Duodenal mucosa (tissue), 2 donors: ENCODE data around the gene CABLES2.
A peak's percentile ranks its signal among the peaks of the same experiment; 100 is the strongest.
"Not testable (repeated sequence)": the region's sequence is repeated elsewhere in the genome, so short reads cannot be mapped to it uniquely, and the experiment has no call there.

Experiments
- H3K27ac ChIP-seq: one replicate; pipeline ENCODE4 v1.7.0; 2013; ENCODE audit warnings: low read depth, low read length
- H3K27me3 ChIP-seq, 2 donors: one replicate each; pipeline ENCODE4 v1.7.0; 2013; ENCODE audit warnings: low read length in 2 of 2, control low read depth in 1 of 2; ENCODE audit not compliant: insufficient read depth in 2 of 2, control insufficient read depth in 1 of 2
- H3K36me3 ChIP-seq, 2 donors: one replicate each; pipeline ENCODE4 v1.7.0; 2013; ENCODE audit warnings: low read length in 2 of 2, control low read depth in 1 of 2; ENCODE audit not compliant: insufficient read depth in 2 of 2, control insufficient read depth in 1 of 2
- H3K4me1 ChIP-seq, 2 donors: one replicate each; pipeline ENCODE4 v1.7.0; 2013; ENCODE audit warnings: low read length in 2 of 2, control low read depth in 1 of 2; ENCODE audit not compliant: insufficient read depth in 2 of 2, control insufficient read depth in 1 of 2
- H3K4me3 ChIP-seq, 2 donors: one replicate each; pipeline ENCODE4 v1.7.0; 2013; ENCODE audit warnings: low read length in 2 of 2, low read depth in 1 of 2
- H3K9ac ChIP-seq, 2 donors: one replicate each; pipeline ENCODE4 v1.7.0; 2013; ENCODE audit warnings: low read length in 2 of 2, low read depth in 1 of 2
- H3K9me3 ChIP-seq, 2 donors: one replicate each; pipeline ENCODE4 v1.7.0; 2013; ENCODE audit warnings: low read length in 2 of 2, control low read depth in 1 of 2; ENCODE audit not compliant: control insufficient read depth in 1 of 2

CABLES2 gene

GRCh38 chr20:62426059-62426348 is 18.9 kb upstream of the CABLES2 start:
- H3K27ac ChIP-seq, H3K36me3 ChIP-seq, H3K27me3 ChIP-seq, H3K9me3 ChIP-seq, H3K4me3 ChIP-seq, H3K9ac ChIP-seq: not testable (repeated sequence)
- peaks cover 10 to 40% of the 10 kb centered on the region in 2 donors for H3K4me1 ChIP-seq

- Histone ChIP-seq H3K4me3 (no peak overlapping the region), H3K9me3 (no peaks in the 10 kb centered on the region), H3K4me1 (peaks cover 7 to 34% of the 10 kb centered on the region in 2 donors), H3K9ac (no peak overlapping the region), H3K27ac (no peak overlapping the region), H3K27me3 (peaks cover 0 to 5% of the 10 kb centered on the region in 2 donors), H3K36me3 (no peaks in the 10 kb centered on the region)
These were observed 18.4 kb upstream of the CABLES2 start for GRCh38 chr20:62425281-62426058.

- peaks cover 7 to 27% of the 10 kb centered on the region in 2 donors for H3K4me1 ChIP-seq
- H3K36me3 ChIP-seq = no peaks in the 10 kb centered on the region
- H3K4me3 ChIP-seq = no peak overlapping the region
- no peaks in the 10 kb centered on the region for H3K9me3 ChIP-seq
- no peak overlapping the region for H3K9ac ChIP-seq
- H3K27me3 ChIP-seq = peaks cover 0 to 4% of the 10 kb centered on the region in 2 donors
- no peak overlapping the region for H3K27ac ChIP-seq
These were observed 17.4 kb upstream of the CABLES2 start for GRCh38 chr20:62424249-62425107.

DNA sequence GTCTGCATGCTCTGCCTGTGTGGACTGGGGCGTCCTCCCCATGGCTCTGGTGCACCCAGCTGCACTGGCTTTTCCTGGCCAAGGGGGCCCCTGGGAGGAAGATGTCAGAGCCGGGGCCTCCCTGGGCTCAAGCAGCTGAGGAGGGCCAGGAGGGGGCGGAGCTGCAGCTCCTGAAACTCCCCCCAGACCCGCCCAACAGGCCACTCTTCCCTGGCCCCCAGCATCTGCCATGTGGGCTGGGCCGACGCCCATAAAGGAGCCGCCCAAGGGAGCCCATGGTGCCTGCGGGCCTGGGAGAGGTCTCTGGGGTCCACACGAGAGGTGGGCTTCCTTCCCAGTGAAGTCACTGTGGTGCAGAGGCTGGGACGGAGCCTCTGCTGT is 16.2 kb upstream of the CABLES2 start:
- Histone ChIP-seq H3K36me3 (no peaks in the 10 kb centered on the region), H3K9ac (no peak overlapping the region), H3K4me3 (no peak overlapping the region), H3K9me3 (no peaks in the 10 kb centered on the region), H3K4me1 (peaks cover 7 to 15% of the 10 kb centered on the region in 2 donors), H3K27ac (no peak overlapping the region), H3K27me3 (no peaks in the 10 kb centered on the region)

DNA sequence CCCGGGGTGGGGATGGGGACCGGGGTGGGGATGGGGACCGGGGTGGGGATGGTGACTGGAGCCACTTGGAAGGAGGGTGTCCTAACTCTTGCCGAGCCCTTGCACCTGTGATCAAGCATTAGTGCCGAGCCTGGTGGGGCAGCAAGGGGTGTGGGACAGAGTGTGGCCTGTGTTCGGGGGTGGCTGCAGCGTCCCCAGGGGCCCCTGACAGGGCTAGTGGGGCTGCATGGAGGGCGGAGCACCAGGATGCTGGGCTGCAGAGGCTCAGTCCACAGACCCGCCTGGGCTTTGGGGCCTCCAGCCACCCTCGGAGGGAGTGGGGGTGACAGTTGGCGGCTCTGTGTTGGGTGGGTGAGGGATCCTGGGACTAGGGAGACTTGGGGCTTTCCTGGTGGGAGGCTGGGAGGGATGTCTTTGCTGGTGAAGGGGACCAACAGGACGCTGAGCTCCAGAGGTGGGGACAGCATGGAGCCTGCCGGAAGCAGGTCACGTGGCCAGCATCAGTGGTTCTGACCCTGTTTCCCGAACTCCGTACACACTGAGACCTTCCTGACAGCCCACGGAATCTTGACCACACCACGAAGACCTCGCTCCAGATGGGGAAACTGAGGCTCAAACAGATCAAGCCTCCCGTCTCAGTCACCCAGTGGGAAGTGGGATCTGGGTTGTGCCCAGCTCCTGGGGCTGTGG is 15.7 kb upstream of the CABLES2 start:
- Histone ChIP-seq H3K9me3 (no peaks in the 10 kb centered on the region), H3K4me3 (no peak overlapping the region), H3K9ac (no peak overlapping the region), H3K27ac (no peak overlapping the region), H3K27me3 (no peaks in the 10 kb centered on the region), H3K4me1 (peaks cover 7 to 10% of the 10 kb centered on the region in 2 donors), H3K36me3 (no peaks in the 10 kb centered on the region)

DNA sequence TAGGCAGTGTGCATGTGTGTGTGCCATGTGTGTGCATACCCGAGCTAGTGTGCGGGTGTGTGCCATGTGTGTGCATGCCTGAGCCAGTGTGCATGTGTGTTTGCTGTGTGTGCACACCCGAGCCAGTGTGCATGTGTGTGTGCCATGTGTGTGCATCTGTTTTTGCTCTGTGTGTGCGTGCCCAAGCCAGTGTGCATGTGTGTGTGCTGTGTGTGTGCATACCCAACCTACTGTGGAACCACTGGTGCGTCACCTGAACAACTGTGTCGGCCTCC is 14.6 kb upstream of the CABLES2 start:
- H3K27me3 ChIP-seq = no peaks in the 10 kb centered on the region
- no peaks in the 10 kb centered on the region for H3K36me3 ChIP-seq
- no peak overlapping the region for H3K4me3 ChIP-seq
- no peaks in the 10 kb centered on the region for H3K9me3 ChIP-seq
- peaks cover 0 to 5% of the 10 kb centered on the region in 2 donors for H3K4me1 ChIP-seq
- H3K9ac ChIP-seq = peak overlapping the region in 1 of 2 donors; percentile 6
- no peak overlapping the region for H3K27ac ChIP-seq

GRCh38 chr20:62420846-62421715 is 14.0 kb upstream of the CABLES2 start:
- no peaks in the 10 kb centered on the region for H3K9me3 ChIP-seq

DNA sequence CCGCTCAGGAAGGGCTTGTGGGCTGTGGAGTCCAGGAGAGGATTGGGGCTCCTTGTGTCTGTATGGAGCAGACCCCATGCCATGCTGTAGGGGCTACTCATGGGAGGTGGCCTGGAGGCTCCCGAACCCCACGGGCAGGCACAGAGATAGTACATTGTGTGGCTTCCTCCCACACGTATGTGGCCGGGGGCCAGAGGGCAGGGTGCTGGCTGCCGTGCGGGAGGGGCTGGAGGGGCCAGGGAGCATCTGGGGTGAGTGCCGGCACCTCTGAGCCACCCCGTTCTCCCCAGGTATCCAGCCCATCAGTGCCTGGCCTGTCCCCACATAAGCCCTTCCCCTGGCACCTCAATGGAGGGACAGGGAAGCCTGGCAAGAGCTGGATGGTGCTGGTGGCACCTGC is 12.7 kb upstream of the CABLES2 start:
- Histone ChIP-seq H3K4me3 (no peak overlapping the region), H3K4me1 (peaks cover 1 to 3% of the 10 kb centered on the region in 2 donors), H3K9ac (no peak overlapping the region), H3K27ac (no peak overlapping the region), H3K27me3 (no peaks in the 10 kb centered on the region), H3K9me3 (no peaks in the 10 kb centered on the region), H3K36me3 (no peaks in the 10 kb centered on the region)

More at GRCh38 chr20:62420846-62421715, 14.0 kb upstream of the CABLES2 start:
- Histone ChIP-seq H3K27ac (no peak overlapping the region), H3K4me3 (no peak overlapping the region), H3K9ac (peak overlapping the region in 1 of 2 donors; percentile 6), H3K4me1 (no peaks in the 10 kb centered on the region), H3K27me3 (no peaks in the 10 kb centered on the region), H3K36me3 (no peaks in the 10 kb centered on the region)

GRCh38 chr20:62418709-62419487 is 11.8 kb upstream of the CABLES2 start:
- H3K4me3 ChIP-seq = no peak overlapping the region
- H3K27me3 ChIP-seq = no peaks in the 10 kb centered on the region
- H3K4me1 ChIP-seq = peaks cover 10 to 11% of the 10 kb centered on the region in 2 donors
- no peak overlapping the region for H3K27ac ChIP-seq
- no peaks in the 10 kb centered on the region for H3K9me3 ChIP-seq
- no peaks in the 10 kb centered on the region for H3K36me3 ChIP-seq
- H3K9ac ChIP-seq = no peak overlapping the region
